GM19099 (cell line): ENCODE results near the gene FMN2.

Source experiments
- POLR2A ChIP-seq: IDR thresholded peaks from 3 replicates; pipeline ENCODE4 v1.6.1; 2011; ENCODE audit warnings: low read depth; ENCODE audit not compliant: insufficient read length; ENCODE audit errors: extremely low read depth

The FMN2 gene

DNA sequence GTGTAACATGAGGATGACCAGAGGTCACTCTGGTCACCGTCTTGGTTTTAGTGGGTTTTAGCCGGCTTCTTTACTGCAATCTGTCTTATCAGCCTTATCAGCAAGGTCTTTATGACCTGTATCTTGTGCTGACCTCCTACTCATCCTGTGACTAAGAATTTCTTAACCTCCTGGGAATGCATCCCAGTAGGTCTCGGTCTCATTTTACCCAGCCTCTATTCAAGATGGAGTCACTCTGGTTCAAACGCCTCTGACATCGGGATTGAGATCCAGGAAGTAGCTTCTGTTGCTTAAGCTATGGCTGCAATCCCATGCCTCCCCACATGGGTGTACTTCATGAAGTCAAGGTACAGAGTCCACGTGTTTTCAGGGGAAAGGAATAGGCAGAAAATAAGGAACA, 19.9 kb downstream of the FMN2 start:
- TF ChIP-seq POLR2A, result no peak

DNA sequence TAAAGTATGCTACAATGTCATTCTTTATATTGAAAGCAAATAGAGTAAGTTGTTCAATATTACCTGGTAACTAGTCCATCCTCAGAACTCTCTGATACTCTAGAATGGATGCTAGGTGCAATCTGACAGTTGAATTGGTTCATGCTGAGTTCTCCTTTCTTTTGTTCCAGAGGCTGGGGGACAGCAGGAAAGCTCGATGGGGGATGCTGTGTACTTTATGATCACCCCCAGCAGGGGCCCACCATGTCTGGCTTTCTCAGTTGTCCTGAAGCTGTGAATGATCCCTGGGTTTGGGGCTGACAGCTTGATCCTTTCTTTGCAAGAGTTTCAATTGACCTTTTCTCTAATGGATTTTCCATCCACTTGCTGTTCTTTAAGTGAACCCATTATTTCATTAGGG, 22.5 kb downstream of the FMN2 start:
- TF ChIP-seq POLR2A, result no peak

- no peak for TF ChIP-seq POLR2A
These were observed 24.1 kb downstream of the FMN2 start for GRCh38 chr1:240115831-240116230.

- no peak for TF ChIP-seq POLR2A
These were observed 25.4 kb downstream of the FMN2 start for GRCh38 chr1:240116831-240117769.

DNA sequence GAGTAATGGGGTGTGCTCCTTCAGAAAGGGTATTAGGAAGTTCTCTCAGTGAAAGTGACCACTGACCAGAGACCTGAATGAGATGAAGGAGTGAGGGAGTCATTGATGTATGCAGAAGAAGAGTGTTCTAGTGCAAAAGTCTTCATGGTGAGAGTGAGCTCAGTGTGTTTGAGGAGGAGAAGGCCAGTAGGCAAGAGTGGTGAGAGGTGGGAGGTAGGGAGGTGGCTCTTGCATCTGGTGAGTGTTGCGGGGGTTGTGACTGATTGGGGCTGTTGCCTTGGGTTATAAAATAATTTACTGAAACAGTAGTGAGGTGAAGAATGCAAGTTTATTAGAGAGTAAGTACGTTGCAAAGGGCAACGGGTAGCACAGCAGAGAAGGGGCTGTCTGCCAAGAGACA, 26.2 kb downstream of the FMN2 start:
- no peak for TF ChIP-seq POLR2A

DNA sequence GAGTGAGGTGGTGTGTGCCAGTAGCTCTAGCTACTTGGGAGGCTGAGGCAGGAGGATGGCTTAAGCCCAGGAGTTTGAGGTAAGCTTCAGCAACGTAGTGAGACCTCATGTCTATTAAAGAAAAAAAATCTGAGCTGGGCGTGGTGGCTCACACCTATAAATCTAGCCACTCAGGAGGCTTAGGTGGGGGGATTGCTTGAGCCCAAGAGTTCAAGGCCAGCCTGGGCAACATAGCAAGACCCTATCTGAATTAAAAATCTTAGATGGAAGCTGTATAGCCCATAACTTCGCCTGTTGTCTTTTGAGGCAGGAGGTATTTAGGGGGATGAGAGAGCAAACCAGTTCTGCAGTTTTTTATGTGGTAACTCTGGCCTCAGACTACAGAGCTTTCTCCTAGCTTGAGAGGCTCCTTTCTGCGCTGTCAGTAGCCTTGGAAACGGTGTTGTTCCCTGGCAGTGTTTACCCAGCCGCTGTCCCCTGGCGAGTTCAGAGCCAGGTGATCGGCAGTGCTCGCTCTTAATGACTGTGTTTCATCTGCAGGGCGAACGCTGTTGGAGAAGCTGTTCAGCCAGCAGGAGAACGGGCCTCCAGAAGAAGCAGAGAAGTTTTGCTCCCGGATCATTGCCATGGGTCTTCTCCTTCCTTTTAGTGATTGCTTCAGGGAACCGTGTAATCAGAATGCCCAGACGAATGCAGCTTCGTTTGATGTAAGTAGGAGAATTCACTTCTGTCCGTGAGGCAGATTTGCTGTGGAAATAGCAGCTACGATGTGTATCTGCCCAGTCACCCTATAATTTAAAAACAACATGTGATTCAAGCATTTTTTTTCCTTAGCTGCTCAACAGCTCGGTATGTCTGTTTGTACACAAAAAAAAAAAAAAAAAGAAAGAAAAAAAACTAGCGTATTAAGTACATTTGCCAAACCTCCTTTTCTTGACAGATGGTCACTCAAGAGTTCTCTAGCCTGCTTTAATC, 31.2 kb downstream of the FMN2 start:
- TF ChIP-seq POLR2A, result no peak

DNA sequence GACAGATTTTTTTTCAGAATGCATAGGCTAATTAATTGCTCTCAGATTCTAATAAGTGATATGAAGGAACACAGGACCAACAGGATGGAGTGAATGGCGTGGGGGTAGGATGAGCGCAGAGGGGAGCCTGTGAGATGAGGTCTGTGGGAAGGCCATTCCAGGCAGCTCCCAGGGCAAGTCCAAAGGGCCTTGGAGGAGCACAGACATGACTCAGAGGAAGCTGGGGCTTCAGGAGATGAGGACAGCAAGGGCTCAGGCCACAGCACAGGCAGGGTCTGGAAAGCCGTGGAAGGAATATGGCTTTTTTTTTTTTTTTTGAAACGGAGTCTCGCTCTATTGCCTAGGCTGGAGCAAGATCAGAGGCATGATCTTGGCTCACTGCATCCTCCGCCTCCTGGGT, 35.1 kb downstream of the FMN2 start:
- no peak for TF ChIP-seq POLR2A

GRCh38 chr1:240128366-240128765, 36.7 kb downstream of the FMN2 start:
- no peak for TF ChIP-seq POLR2A

GRCh38 chr1:240134113-240134512, 42.4 kb downstream of the FMN2 start:
- no peak for TF ChIP-seq POLR2A

- no peak for TF ChIP-seq POLR2A
These were observed 42.9 kb downstream of the FMN2 start for GRCh38 chr1:240134596-240134995.

DNA sequence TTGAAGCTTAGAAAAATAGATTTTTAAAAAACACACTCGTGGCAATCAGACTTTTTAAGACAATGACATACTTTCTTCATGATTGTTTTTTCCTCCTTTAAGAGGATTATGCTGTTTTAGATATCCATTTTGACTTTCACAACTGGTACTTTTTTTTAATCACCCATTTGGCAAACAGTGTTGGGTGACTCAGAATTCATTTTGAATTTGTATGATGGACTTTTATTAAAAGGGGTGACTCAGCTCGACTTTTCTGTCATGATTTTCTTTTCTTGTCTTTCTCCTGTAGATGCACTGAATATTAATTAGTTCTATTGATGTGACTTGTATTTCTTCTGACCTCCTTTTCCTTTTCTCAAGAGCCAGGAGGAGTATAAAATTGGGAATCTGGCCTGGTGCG, 44.7 kb downstream of the FMN2 start:
- no peak for TF ChIP-seq POLR2A

DNA sequence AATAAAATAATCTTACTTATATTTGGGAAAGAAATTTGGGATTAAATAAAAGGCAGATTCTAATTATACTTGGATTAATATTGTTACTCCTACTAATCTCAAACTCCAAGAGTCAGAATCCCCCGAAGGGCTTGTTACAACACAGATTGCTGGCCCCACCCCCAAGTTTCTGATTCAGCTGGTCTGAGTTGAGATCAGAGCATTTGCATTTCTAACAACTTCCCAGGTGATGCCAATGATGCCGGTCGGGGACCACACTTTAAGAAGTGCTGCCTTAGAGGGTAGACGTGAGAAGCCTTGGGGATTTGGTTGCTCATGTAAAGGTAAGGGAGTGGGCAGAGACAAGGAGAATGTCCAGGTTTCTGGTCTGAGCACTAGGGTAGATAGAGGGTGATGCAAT, 47.2 kb downstream of the FMN2 start:
- TF ChIP-seq POLR2A, result no peak

DNA sequence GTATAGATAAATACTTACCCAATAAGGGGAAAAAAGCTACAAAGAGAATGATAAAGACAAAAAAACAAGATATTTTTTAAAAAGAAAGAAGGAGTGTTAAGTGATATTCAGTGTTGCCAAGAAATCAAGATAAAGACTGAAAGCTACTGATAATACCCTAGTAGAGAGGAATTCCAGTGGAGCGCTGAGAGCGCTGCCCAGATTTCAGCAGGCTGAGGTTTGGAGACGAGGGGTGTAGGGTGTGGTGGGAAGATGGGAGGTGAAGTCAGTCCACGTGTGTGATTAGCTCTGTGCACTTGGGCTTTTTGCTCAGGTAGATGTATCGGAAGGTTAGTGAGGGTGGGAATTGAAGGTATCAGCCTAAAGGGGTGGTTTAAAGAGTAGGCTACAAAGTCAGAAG, 47.8 kb downstream of the FMN2 start:
- TF ChIP-seq POLR2A, result no peak

DNA sequence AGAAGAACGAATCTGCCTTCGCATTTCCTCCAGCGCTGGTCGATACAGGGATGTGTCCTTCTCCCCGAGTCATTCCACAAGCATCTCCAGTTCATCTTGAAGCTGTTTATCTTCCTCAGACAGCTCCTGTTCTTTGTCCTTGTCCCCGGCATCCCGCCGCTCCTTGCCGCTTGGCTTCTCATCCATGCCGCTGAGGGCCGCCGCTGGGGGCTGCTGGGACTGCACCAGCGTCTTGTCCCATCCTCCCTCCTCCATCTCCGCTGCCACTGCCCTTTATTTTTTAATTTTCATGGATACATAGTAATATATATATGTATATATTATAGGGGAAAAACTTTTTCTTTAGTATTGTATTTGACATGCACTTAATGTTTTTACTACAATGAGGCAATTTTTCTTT, 53.4 kb downstream of the FMN2 start:
- TF ChIP-seq POLR2A, result no peak

DNA sequence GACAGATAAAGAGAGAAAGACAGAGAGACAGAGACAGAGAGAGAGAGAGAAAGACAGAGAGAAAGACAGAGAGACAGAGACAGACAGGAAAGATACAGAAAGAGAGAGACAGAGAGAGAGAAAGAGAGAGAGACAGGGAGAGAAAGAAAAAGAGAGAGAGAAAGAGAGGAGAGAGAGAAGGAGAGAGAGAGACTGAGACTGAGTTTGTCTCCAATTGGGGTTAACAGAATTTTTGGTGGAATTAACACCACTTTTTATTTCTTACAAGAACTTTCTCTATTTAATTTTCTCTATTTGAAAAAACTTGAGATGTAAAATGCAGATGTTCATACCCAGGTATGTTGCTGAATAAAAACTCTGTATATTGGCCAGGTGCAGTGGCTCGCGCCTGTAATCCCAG, 56.6 kb downstream of the FMN2 start:
- no peak for TF ChIP-seq POLR2A
